HepG2 (cell line): ENCODE measurements around the gene RPL37A. TPM values are rescaled to one million over a fixed set of nuclear protein-coding genes. Genes with fewer than 3 reads are reported as not detected.
A peak's percentile ranks its signal among the peaks of the same experiment; 100 is the strongest.

ENCODE experiments used
- JUN ChIP-seq: sonication (generic); formaldehyde crosslinking; IDR thresholded peaks from 2 replicates; pipeline ENCODE4 v1.4.0; 2020; ENCODE audit warnings: mild to moderate bottlenecking, missing genetic modification reagents
- MLX ChIP-seq: IDR thresholded peaks from 2 replicates; pipeline ENCODE4 v1.6.1; 2016
- MYPOP ChIP-seq: sonication (generic); formaldehyde crosslinking; IDR thresholded peaks from 2 replicates; pipeline ENCODE4 v1.8.1; 2023; ENCODE audit warnings: mild to moderate bottlenecking, moderate library complexity, missing genetic modification reagents
- RNF2 ChIP-seq: fragments of 450-650 bp; conservative IDR thresholded peaks from 2 replicates; pipeline ENCODE4 v1.6.1; 2016; ENCODE audit warnings: low read depth
- SIX1 ChIP-seq: sonication (generic); formaldehyde crosslinking; IDR thresholded peaks from 2 replicates; pipeline ENCODE4 v1.4.0; 2020; ENCODE audit warnings: missing genetic modification reagents, borderline replicate concordance
- SMARCE1 ChIP-seq: fragments of 450-650 bp; IDR thresholded peaks from 2 replicates; pipeline ENCODE4 v1.6.1; 2017; ENCODE audit warnings: borderline replicate concordance
- SOX13 ChIP-seq, 3 experiments: fragments of 450-650 bp in 1 of 3; sonication (generic) in 1 of 3; formaldehyde crosslinking in 1 of 3; IDR thresholded peaks in 2 of 3; conservative IDR thresholded peaks in 1 of 3; 2 replicates each; pipeline versions ENCODE4 v1.5.0 to v1.6.1; 2016 to 2020; ENCODE audit warnings: antibody characterized with exemption in 1 of 3, mild to moderate bottlenecking in 1 of 3, missing compliant biosample characterization in 1 of 3, missing genetic modification reagents in 1 of 3, moderate library complexity in 1 of 3
- STAT5B ChIP-seq: sonication (generic); formaldehyde crosslinking; IDR thresholded peaks from 2 replicates; pipeline ENCODE4 v1.4.0; 2020; ENCODE audit warnings: missing genetic modification reagents
- ZBTB40 ChIP-seq, 2 experiments: fragments of 450-650 bp in 1 of 2; sonication (generic) in 1 of 2; formaldehyde crosslinking in 1 of 2; IDR thresholded peaks; 2 replicates each; pipeline versions ENCODE4 v1.6.1 to v1.8.0; 2016 to 2022; ENCODE audit warnings: antibody characterized with exemption in 1 of 2, mild to moderate bottlenecking in 1 of 2, missing genetic modification reagents in 1 of 2
- ZBTB49 ChIP-seq: sonication (generic); formaldehyde crosslinking; IDR thresholded peaks from 2 replicates; pipeline ENCODE4 v1.4.0; 2020; ENCODE audit warnings: missing genetic modification reagents, borderline replicate concordance
- ZNF180 ChIP-seq: sonication (generic); formaldehyde crosslinking; IDR thresholded peaks from 2 replicates; pipeline ENCODE4 v1.4.0; 2020; ENCODE audit warnings: low read depth, missing genetic modification reagents, borderline replicate concordance
- ZNF446 ChIP-seq: sonication (generic); formaldehyde crosslinking; IDR thresholded peaks from 2 replicates; pipeline ENCODE4 v1.5.0; 2020; ENCODE audit warnings: mild to moderate bottlenecking, missing genetic modification reagents
- ZNF564 ChIP-seq: sonication (generic); formaldehyde crosslinking; IDR thresholded peaks from 2 replicates; pipeline ENCODE4 v1.8.1; 2023; ENCODE audit warnings: mild to moderate bottlenecking, missing genetic modification reagents
- polyA plus RNA-seq, 8 experiments: library from polyadenylated mRNA; depleted of rRNA in 3 of 8; stranded (reverse) in 7 of 8; unstranded in 1 of 8; fragments of >200 nt; fragmentation: Illumina TruSeq in 4 of 8; extraction: Trizol in 4 of 8; gene quantifications; 2 replicates each; pipeline versions ENCODE4 v1.2.1 to v1.2.3, GENCODE V29; 2011 to 2016; ENCODE audit warnings: low read depth in 4 of 8, missing spikeins in 1 of 8, mixed read lengths in 1 of 8; ENCODE audit not compliant: insufficient read depth in 1 of 8
- total RNA-seq, 5 experiments: library from RNA; depleted of rRNA; stranded (reverse); fragments of >200 nt; fragmentation: Illumina TruSeq; extraction: Trizol; gene quantifications; 2 replicates each; pipeline ENCODE4 v1.2.3, GENCODE V29; 2016; ENCODE audit warnings: low read depth in 1 of 5
- TF ChIP-seq, protein P1 (sequence below): IDR thresholded peaks from 2 replicates; pipeline ENCODE4 v1.6.1; 2016; ENCODE audit warnings: mild to moderate bottlenecking

RPL37A gene
- total and polyA plus RNA-seq, 2 of the 13 experiments (the other 11 are each of a cell fraction or from before 2014, with no cell fraction given) = 6,902 to 7,910 TPM

- TF ChIP-seq ZNF446 (CRISPR knock-in tag) (no peak), RNF2 (no peak), ZBTB49 (CRISPR knock-in tag) (no peak), SOX13 (IDR thresholded peaks at IDR 0.05) (peak; percentile 25; the same call in 1 of the 2 replicates), SOX13 (CRISPR knock-in tag; conservative IDR thresholded peaks at IDR 0.05 in 1 of 2, IDR thresholded peaks at IDR 0.05 in 1 of 2) (peak in 1 of 2 experiments; percentile 78; a peak in 2 of 4 replicates), MYPOP (no peak), MLX (CRISPR knock-in tag) (0 out of 2 replicates have a peak, but pooled peaks have one; percentile 38), JUN (CRISPR knock-in tag) (no peak), SMARCE1 (no peak), ZNF180 (no peak), ZNF564 (CRISPR knock-in tag) (0 out of 2 replicates have a peak, but pooled peaks have one; percentile 54), ZBTB40 (IDR thresholded peaks at IDR 0.05) (no peak), ZBTB40 (CRISPR knock-in tag; IDR thresholded peaks at IDR 0.05) (no peak), STAT5B (CRISPR knock-in tag) (no peak), SIX1 (CRISPR knock-in tag) (peak; percentile 56; the same call in 1 of the 2 replicates)
- TF ChIP-seq, protein P1, sequence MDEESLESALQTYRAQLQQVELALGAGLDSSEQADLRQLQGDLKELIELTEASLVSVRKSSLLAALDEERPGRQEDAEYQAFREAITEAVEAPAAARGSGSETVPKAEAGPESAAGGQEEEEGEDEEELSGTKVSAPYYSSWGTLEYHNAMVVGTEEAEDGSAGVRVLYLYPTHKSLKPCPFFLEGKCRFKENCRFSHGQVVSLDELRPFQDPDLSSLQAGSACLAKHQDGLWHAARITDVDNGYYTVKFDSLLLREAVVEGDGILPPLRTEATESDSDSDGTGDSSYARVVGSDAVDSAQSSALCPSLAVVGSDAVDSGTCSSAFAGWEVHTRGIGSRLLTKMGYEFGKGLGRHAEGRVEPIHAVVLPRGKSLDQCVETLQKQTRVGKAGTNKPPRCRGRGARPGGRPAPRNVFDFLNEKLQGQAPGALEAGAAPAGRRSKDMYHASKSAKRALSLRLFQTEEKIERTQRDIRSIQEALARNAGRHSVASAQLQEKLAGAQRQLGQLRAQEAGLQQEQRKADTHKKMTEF (CRISPR knock-in tag) = peak; percentile 66
Measured at GRCh38 chr2:216553093-216553478, 54.4 kb downstream of the RPL37A start (continued).
